Caco-2 (cell line): Measurements from ENCODE around the gene CDH6. TPM values are rescaled to one million over a fixed set of nuclear protein-coding genes. Genes with fewer than 3 reads are reported as not detected.

ENCODE experiments used
- BruUV-seq: library from RNA; stranded (reverse); fragments of 400-500 nt; replicated peaks from 2 replicates; lab custom pipeline; 2021; lab: Mats Ljungman, UMichigan
- CTCF ChIA-PET: fragments of 300-600 bp; sonication (Branson Sonifier 250); formaldehyde crosslinking; loops from one replicate; lab custom pipeline; 2022; ENCODE audit warnings: antibody characterized with exemption; lab: Charles Lee
- POLR2A ChIA-PET: fragments of 300-600 bp; sonication (Branson Sonifier 250); formaldehyde crosslinking; loops from one replicate; lab custom pipeline; 2022; ENCODE audit warnings: antibody characterized with exemption; lab: Charles Lee
- DNase-seq, 2 experiments: peaks; one replicate each; pipeline versions ENCODE4 v3.0.0 to v3.0.0-alpha.2; 2020 to 2022
- H3K27me3 ChIP-seq: replicated peaks from 2 replicates; pipeline ENCODE4 v1.6.0; 2011; ENCODE audit warnings: low read length; ENCODE audit not compliant: control insufficient read depth, insufficient read depth
- H3K36me3 ChIP-seq: 2 replicates; pipeline ENCODE4 v1.5.1; 2011; ENCODE audit warnings: low read length; ENCODE audit not compliant: control insufficient read depth, insufficient read depth
- H3K4me1 ChIP-seq: fragments of 250-450 bp; sonication (Bioruptor Pico); 2 replicates; pipeline ENCODE4 v1.5.1; 2020; ENCODE audit warnings: mild to moderate bottlenecking
- H3K4me3 ChIP-seq: 2 replicates; pipeline ENCODE4 v1.5.1; 2011; ENCODE audit warnings: low read depth, mild to moderate bottlenecking, control low read depth, low read length
- H3K9me3 ChIP-seq: fragments of 250-450 bp; sonication (Bioruptor Pico); 2 replicates; pipeline ENCODE4 v1.5.1; 2020; ENCODE audit warnings: mild to moderate bottlenecking, moderate library complexity
- H3K27ac Mint-ChIP-seq: one replicate; pipeline ENCODE4 v1.8.0; 2022; ENCODE audit warnings: mixed read lengths; ENCODE audit not compliant: unreplicated experiment
- H3K27me3 Mint-ChIP-seq: one replicate; pipeline ENCODE4 v1.8.0; 2022; ENCODE audit warnings: mixed read lengths; ENCODE audit not compliant: insufficient read depth, unreplicated experiment
- H3K36me3 Mint-ChIP-seq: one replicate; pipeline ENCODE4 v1.8.0; 2022; ENCODE audit warnings: mild to moderate bottlenecking, mixed read lengths; ENCODE audit not compliant: insufficient read depth, unreplicated experiment
- H3K4me1 Mint-ChIP-seq: one replicate; pipeline ENCODE4 v1.8.0; 2022; ENCODE audit warnings: low read depth, mixed read lengths; ENCODE audit not compliant: unreplicated experiment
- H3K4me3 Mint-ChIP-seq: one replicate; pipeline ENCODE4 v1.8.0; 2022; ENCODE audit warnings: mild to moderate bottlenecking, moderate library complexity, mixed read lengths; ENCODE audit not compliant: unreplicated experiment
- H3K9me3 Mint-ChIP-seq: one replicate; pipeline ENCODE4 v1.8.0; 2022; ENCODE audit warnings: mixed read lengths; ENCODE audit not compliant: unreplicated experiment
- CTCF ChIP-seq, 2 experiments: fragments of 200-600 bp in 1 of 2; IDR thresholded peaks; 1 replicate in 1 of 2; 2 replicates in 1 of 2; pipeline versions ENCODE4 v1.5.1 to v1.8.0; 2011 to 2022; ENCODE audit warnings: antibody characterized with exemption in 1 of 2, control low read depth in 1 of 2, inconsistent platforms in 1 of 2, low read depth in 1 of 2, low read length in 1 of 2, mild to moderate bottlenecking in 1 of 2, moderate library complexity in 1 of 2; ENCODE audit not compliant: insufficient read depth in 1 of 2, severe bottlenecking in 1 of 2, unreplicated experiment in 1 of 2
- intact Hi-C: fragments of 100-400 bp; cut with micrococcal nuclease; formaldehyde crosslinking; loops from one replicate; pipeline ENCODE4 v1.10.0; 2022; ENCODE audit not compliant: unreplicated experiment
- total RNA-seq: library from RNA; stranded (reverse); gene quantifications from 2 replicates; pipeline ENCODE4 v1.2.3, GENCODE V29; 2022

CDH6 gene
- total RNA-seq, 1 experiment from 2014 or later, result 18.0 TPM

- intact Hi-C loops, result no loop called here
- no peaks in the 10 kb centered on the region for H3K36me3 Mint-ChIP-seq
- BruUV-seq, result no TSS peak
- no peaks in the 10 kb centered on the region for H3K27me3 Mint-ChIP-seq
- Histone ChIP-seq H3K4me1 (peaks cover 12% of the 10 kb centered on the region; the same call in 1 of the 2 replicates), H3K36me3 (no peaks in the 10 kb centered on the region), H3K9me3 (no peaks in the 10 kb centered on the region), H3K27me3 (no peaks in the 10 kb centered on the region), H3K4me3 (no peak overlapping the region)
- TF ChIP-seq CTCF (IDR thresholded peaks at IDR 0.05; ENCODE audit: insufficient read depth in 1 of 2, low read depth in 1 of 2, low read length in 1 of 2, severe bottlenecking in 1 of 2, unreplicated experiment in 1 of 2), result no peak
- CTCF ChIA-PET, result no interaction called here
- POLR2A ChIA-PET, result no interaction called here
- peaks cover 12% of the 10 kb centered on the region for H3K4me1 Mint-ChIP-seq
- no peaks in the 10 kb centered on the region for H3K9me3 Mint-ChIP-seq
- H3K4me3 Mint-ChIP-seq, result no peak overlapping the region
- DNase-seq, result no peak
- no peak overlapping the region for H3K27ac Mint-ChIP-seq
Measured at GRCh38 chr5:31208043-31208442, 14.6 kb downstream of the CDH6 start.

- Mint-ChIP-seq H3K4me1 (peaks cover 14% of the 10 kb centered on the region), H3K9me3 (no peaks in the 10 kb centered on the region), H3K27me3 (no peaks in the 10 kb centered on the region), H3K36me3 (peaks cover 5% of the 10 kb centered on the region), H3K27ac (no peak overlapping the region), H3K4me3 (no peak overlapping the region)
- ChIA-PET CTCF (no interaction called here), POLR2A (no interaction called here)
- peaks cover 19% of the 10 kb centered on the region for H3K4me1 ChIP-seq
- H3K9me3 ChIP-seq, result no peaks in the 10 kb centered on the region
- H3K36me3 ChIP-seq, result no peaks in the 10 kb centered on the region
- DNase-seq, result no peak
- TF ChIP-seq CTCF (IDR thresholded peaks at IDR 0.05; ENCODE audit: insufficient read depth in 1 of 2, low read depth in 1 of 2, low read length in 1 of 2, severe bottlenecking in 1 of 2, unreplicated experiment in 1 of 2), result no peak
- no peaks in the 10 kb centered on the region for H3K27me3 ChIP-seq
- intact Hi-C loops, result no loop called here
- BruUV-seq, result no TSS peak
- H3K4me3 ChIP-seq, result no peak overlapping the region
Measured at GRCh38 chr5:31209334-31209733, 15.8 kb downstream of the CDH6 start.

- POLR2A ChIA-PET, result no interaction called here
- no peak for TF ChIP-seq CTCF (IDR thresholded peaks at IDR 0.05; ENCODE audit: insufficient read depth in 1 of 2, low read depth in 1 of 2, low read length in 1 of 2, severe bottlenecking in 1 of 2, unreplicated experiment in 1 of 2)
- no peak for DNase-seq
- Mint-ChIP-seq H3K36me3 (peaks cover 5% of the 10 kb centered on the region), H3K27ac (no peak overlapping the region), H3K27me3 (no peaks in the 10 kb centered on the region), H3K4me1 (peaks cover 15% of the 10 kb centered on the region), H3K9me3 (no peaks in the 10 kb centered on the region), H3K4me3 (no peak overlapping the region)
- Histone ChIP-seq H3K27me3 (no peaks in the 10 kb centered on the region), H3K4me3 (no peak overlapping the region), H3K4me1 (peaks cover 36% of the 10 kb centered on the region), H3K9me3 (no peaks in the 10 kb centered on the region), H3K36me3 (no peaks in the 10 kb centered on the region)
- CTCF ChIA-PET, result no interaction called here
- intact Hi-C loops, result no loop called here
- no TSS peak for BruUV-seq
Measured at GRCh38 chr5:31211098-31211497, 17.6 kb downstream of the CDH6 start.
